Hepatocyte (in vitro differentiated cells): Measurements from ENCODE around the gene NOB1. TPM values are rescaled to one million over a fixed set of nuclear protein-coding genes. Genes with fewer than 3 reads are reported as not detected.
A peak's percentile ranks its signal among the peaks of the same experiment; 100 is the strongest.

Experiments
- DNase-seq: peaks from one replicate; pipeline ENCODE4 v3.0.0-alpha.2; 2016; ENCODE audit warnings: low spot score
- H2AFZ ChIP-seq: fragments of 200-600 bp; sonication (generic); 2 replicates; pipeline ENCODE4 v1.6.0; 2016; ENCODE audit warnings: antibody characterized with exemption, mild to moderate bottlenecking
- H3K27ac ChIP-seq: fragments of 200-600 bp; sonication (generic); 2 replicates; pipeline ENCODE4 v1.5.1; 2016; ENCODE audit warnings: mild to moderate bottlenecking
- H3K27me3 ChIP-seq: fragments of 200-600 bp; sonication (generic); 2 replicates; pipeline ENCODE4 v1.6.1; 2016
- H3K36me3 ChIP-seq: fragments of 200-600 bp; sonication (generic); replicated peaks from 2 replicates; pipeline ENCODE4 v1.5.1; 2016; ENCODE audit warnings: low read depth; ENCODE audit not compliant: insufficient read depth
- H3K4me1 ChIP-seq: fragments of 200-600 bp; sonication (generic); 2 replicates; pipeline ENCODE4 v1.5.1; 2016; ENCODE audit warnings: mild to moderate bottlenecking, moderate library complexity; ENCODE audit not compliant: insufficient read depth
- H3K4me2 ChIP-seq: fragments of 200-600 bp; sonication (generic); 2 replicates; pipeline ENCODE4 v1.6.0; 2016
- H3K4me3 ChIP-seq: fragments of 200-600 bp; sonication (generic); 2 replicates; pipeline ENCODE4 v1.5.1; 2016; ENCODE audit warnings: mild to moderate bottlenecking
- H3K79me2 ChIP-seq: fragments of 200-600 bp; sonication (generic); 2 replicates; pipeline ENCODE4 v1.6.0; 2017; ENCODE audit warnings: mild to moderate bottlenecking
- H3K9me2 ChIP-seq: fragments of 200-600 bp; sonication (generic); replicated peaks from 2 replicates; pipeline ENCODE4 v1.6.0; 2017; ENCODE audit warnings: mild to moderate bottlenecking; ENCODE audit not compliant: insufficient read depth
- H3K9me3 ChIP-seq: fragments of 200-600 bp; sonication (generic); 2 replicates; pipeline ENCODE4 v1.5.1; 2016; ENCODE audit warnings: low read depth, mild to moderate bottlenecking
- H4K20me1 ChIP-seq: fragments of 200-600 bp; sonication (generic); 2 replicates; pipeline ENCODE4 v1.6.0; 2016; ENCODE audit warnings: mild to moderate bottlenecking; ENCODE audit not compliant: insufficient read depth, poor library complexity, severe bottlenecking
- EZH2 ChIP-seq: fragments of 200-600 bp; sonication (generic); IDR thresholded peaks from 2 replicates; pipeline ENCODE4 v1.6.1; 2016; ENCODE audit warnings: antibody characterized with exemption, mild to moderate bottlenecking, borderline replicate concordance
- EZH2phosphoT487 ChIP-seq: fragments of 200-600 bp; sonication (generic); IDR thresholded peaks from one replicate; pipeline ENCODE4 v1.6.1; 2018; ENCODE audit warnings: antibody characterized with exemption, mild to moderate bottlenecking, low read depth, moderate library complexity; ENCODE audit not compliant: unreplicated experiment, severe bottlenecking
- WGBS: methylation state at CpG from one replicate; pipeline ENCODE4 v1.1.6; 2016; ENCODE audit warnings: low lambda C conversion rate; ENCODE audit errors: missing lambda C conversion rate; 5-methylcytosine and 5-hydroxymethylcytosine counted together
- polyA plus RNA-seq: library from polyadenylated mRNA; unstranded; fragments of >200 nt; fragmentation: Nextera tagmentation; extraction: Ambion mirVana; gene quantifications from 2 replicates; pipeline ENCODE4 v1.2.1, GENCODE V29; 2016
- total RNA-seq: library from RNA; depleted of rRNA; stranded (reverse); fragments of >200 nt; gene quantifications from 2 replicates; pipeline ENCODE4 v1.2.3, GENCODE V29; 2014
- TF ChIP-seq, protein P1 (sequence below): fragments of 200-600 bp; sonication (generic); IDR thresholded peaks from 2 replicates; pipeline ENCODE4 v1.5.1; 2016; ENCODE audit warnings: antibody characterized with exemption, mild to moderate bottlenecking; ENCODE audit not compliant: poor library complexity

Gene NOB1
- total and polyA plus RNA-seq, 2 experiments from 2014 or later, result 23.9 to 25.1 TPM

- H3K9me2 ChIP-seq, result no peaks in the 10 kb centered on the region
- no peak for TF ChIP-seq EZH2phosphoT487
- no peak for TF ChIP-seq EZH2
- TF ChIP-seq, protein P1, sequence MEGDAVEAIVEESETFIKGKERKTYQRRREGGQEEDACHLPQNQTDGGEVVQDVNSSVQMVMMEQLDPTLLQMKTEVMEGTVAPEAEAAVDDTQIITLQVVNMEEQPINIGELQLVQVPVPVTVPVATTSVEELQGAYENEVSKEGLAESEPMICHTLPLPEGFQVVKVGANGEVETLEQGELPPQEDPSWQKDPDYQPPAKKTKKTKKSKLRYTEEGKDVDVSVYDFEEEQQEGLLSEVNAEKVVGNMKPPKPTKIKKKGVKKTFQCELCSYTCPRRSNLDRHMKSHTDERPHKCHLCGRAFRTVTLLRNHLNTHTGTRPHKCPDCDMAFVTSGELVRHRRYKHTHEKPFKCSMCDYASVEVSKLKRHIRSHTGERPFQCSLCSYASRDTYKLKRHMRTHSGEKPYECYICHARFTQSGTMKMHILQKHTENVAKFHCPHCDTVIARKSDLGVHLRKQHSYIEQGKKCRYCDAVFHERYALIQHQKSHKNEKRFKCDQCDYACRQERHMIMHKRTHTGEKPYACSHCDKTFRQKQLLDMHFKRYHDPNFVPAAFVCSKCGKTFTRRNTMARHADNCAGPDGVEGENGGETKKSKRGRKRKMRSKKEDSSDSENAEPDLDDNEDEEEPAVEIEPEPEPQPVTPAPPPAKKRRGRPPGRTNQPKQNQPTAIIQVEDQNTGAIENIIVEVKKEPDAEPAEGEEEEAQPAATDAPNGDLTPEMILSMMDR, result no peak
- peak overlapping the region; percentile 40 for H3K27ac ChIP-seq
- H3K36me3 ChIP-seq, result no peaks in the 10 kb centered on the region
- H3K79me2 ChIP-seq, result no peaks in the 10 kb centered on the region
- H3K4me1 ChIP-seq, result no peaks in the 10 kb centered on the region
- DNase-seq, result peak; percentile 11
- H3K4me2 ChIP-seq, result no peak overlapping the region
- no peaks in the 10 kb centered on the region for H3K9me3 ChIP-seq
- no peaks in the 10 kb centered on the region for H4K20me1 ChIP-seq
- H3K27me3 ChIP-seq, result no peaks in the 10 kb centered on the region
- H2AFZ ChIP-seq, result no peak overlapping the region
- no peak overlapping the region for H3K4me3 ChIP-seq
- 83% methylated on average over 4 of the region's 4 CpGs for WGBS
Measured at GRCh38 chr16:69787883-69788282, 33.2 kb upstream of the NOB1 start.

DNA sequence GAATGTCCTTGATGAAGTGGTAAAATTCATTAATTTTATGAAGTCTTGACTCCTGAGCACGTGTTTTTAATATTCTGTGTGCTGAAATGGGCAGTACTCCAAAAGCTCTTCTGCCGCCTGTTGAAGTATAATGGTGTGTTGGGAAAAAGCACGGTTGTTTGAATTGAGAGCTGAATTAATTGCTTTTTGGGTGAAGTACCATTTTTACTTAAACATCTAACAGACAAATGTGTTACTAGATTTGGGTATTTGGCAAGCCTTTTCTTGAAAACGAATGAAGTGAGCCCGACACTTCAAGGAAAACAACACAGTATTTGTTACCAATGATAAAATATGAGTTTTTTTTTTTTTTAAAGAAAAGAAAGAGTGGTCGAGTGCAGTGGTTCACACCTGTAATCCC lies 29.9 kb upstream of the NOB1 start:
- WGBS, result 93% methylated on average over 6 of the region's 6 CpGs
- Histone ChIP-seq H3K4me2 (no peak overlapping the region), H3K27ac (no peak overlapping the region), H3K9me3 (no peaks in the 10 kb centered on the region), H3K4me3 (no peak overlapping the region), H3K4me1 (no peaks in the 10 kb centered on the region), H3K9me2 (no peaks in the 10 kb centered on the region), H3K79me2 (peaks cover 5% of the 10 kb centered on the region), H3K36me3 (no peaks in the 10 kb centered on the region), H4K20me1 (no peaks in the 10 kb centered on the region), H3K27me3 (no peaks in the 10 kb centered on the region), H2AFZ (no peak overlapping the region)
- no peak for TF ChIP-seq EZH2
- TF ChIP-seq EZH2phosphoT487, result no peak
- TF ChIP-seq, protein P1, result no peak
- no peak for DNase-seq

DNA sequence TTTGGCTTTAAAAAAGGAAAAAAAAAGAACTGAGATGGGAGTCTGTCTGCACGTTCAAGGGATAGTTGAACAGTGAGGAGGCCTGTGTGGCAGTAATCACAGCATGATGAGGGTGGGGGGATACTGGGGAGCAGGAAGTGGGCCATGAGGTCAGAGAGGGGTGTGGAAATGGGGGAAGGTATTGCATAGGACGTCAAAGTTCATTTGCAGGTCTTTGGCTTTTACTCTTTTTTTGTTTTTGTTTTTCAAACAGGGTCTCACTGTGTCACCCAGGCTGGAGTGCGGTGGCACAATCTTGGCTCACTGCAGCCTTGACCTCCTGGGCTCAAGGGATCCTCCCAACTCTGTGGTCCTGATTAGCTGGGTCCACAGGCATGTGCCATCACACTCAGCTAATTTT lies 26.4 kb upstream of the NOB1 start:
- H4K20me1 ChIP-seq, result no peaks in the 10 kb centered on the region
- no peaks in the 10 kb centered on the region for H3K4me1 ChIP-seq
- no peak overlapping the region for H3K4me2 ChIP-seq
- H2AFZ ChIP-seq, result no peak overlapping the region
- no peak overlapping the region for H3K4me3 ChIP-seq
- WGBS, result 87% methylated on average over 3 of the region's 3 CpGs
- H3K9me3 ChIP-seq, result no peaks in the 10 kb centered on the region
- no peaks in the 10 kb centered on the region for H3K36me3 ChIP-seq
- no peaks in the 10 kb centered on the region for H3K27me3 ChIP-seq
- peaks cover 28% of the 10 kb centered on the region for H3K79me2 ChIP-seq
- DNase-seq, result no peak
- no peak overlapping the region for H3K27ac ChIP-seq
- TF ChIP-seq, protein P1, result no peak
- no peak for TF ChIP-seq EZH2
- TF ChIP-seq EZH2phosphoT487, result no peak
- H3K9me2 ChIP-seq, result no peaks in the 10 kb centered on the region

DNA sequence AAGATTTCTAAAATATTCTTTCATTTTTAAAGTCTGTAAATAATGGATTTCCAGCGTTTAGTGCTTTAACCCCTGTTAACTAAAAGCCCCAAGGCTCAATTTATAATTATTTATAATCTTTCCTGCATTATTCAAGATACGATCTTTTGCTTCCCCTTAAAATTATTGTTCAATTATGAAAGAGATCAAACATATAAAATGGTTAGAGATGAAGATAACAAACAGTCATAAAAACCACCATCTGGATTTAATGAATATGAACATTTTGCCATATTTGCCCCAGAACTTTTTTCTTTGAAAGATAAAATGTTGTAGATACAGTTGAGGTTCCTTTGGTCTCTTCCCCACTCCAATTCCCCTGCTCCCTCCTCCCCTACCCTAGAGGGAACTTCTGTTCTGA lies 25.0 kb upstream of the NOB1 start:
- Histone ChIP-seq H3K4me3 (no peak overlapping the region), H3K4me1 (no peaks in the 10 kb centered on the region), H3K36me3 (no peaks in the 10 kb centered on the region), H3K4me2 (no peak overlapping the region), H4K20me1 (no peaks in the 10 kb centered on the region), H3K27ac (no peak overlapping the region), H3K27me3 (no peaks in the 10 kb centered on the region), H2AFZ (no peak overlapping the region), H3K9me2 (no peaks in the 10 kb centered on the region), H3K79me2 (peaks cover 40% of the 10 kb centered on the region), H3K9me3 (no peaks in the 10 kb centered on the region)
- no peak for DNase-seq
- TF ChIP-seq EZH2phosphoT487 (no peak), EZH2 (no peak)
- TF ChIP-seq, protein P1, result no peak
- 76% methylated on average over 2 of the region's 2 CpGs for WGBS
